Measurements from ENCODE around the gene CGB3.

DNA sequence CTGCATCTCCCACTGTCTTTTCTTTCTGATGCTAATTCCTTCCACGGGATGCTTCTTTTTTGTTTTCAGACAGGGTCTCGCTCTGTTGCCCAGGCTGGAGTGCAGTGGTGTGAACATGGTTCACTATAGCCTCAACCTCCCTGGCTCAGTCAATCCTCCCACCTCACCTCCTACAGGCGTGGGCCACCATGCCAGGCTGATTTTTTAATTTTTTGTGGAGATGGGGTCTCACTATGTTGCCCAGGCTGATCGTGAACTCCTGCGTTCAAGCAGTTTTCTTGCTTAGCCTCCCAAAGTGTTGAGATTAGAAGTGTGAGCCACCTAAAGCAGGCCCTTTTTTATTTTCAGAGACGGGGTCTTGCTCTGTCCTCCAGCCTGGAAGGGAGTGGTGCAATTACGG, 35.8 kb downstream of the CGB3 start:
- TF ChIP-seq POLR2AphosphoS5 (IDR thresholded peaks at IDR 0.05; ENCODE audit: low read depth, low read length) (no peak), TCF12 (IDR thresholded peaks at IDR 0.05) (no peak), ELF1 (IDR thresholded peaks at IDR 0.05) (no peak), MXI1 (IDR thresholded peaks at IDR 0.05; ENCODE audit: low read depth, low read length) (no peak), EZH2phosphoT487 (IDR thresholded peaks at IDR 0.05; ENCODE audit: borderline replicate concordance, low read depth) (no peak), YY1 (IDR thresholded peaks at IDR 0.05; ENCODE audit: low read depth) (no peak), MEF2A (IDR thresholded peaks at IDR 0.05; ENCODE audit: borderline replicate concordance, low read depth) (no peak), EP300 (IDR thresholded peaks at IDR 0.05; ENCODE audit: borderline replicate concordance in 1 of 2, low read depth in 1 of 2, low read length in 1 of 2) (no peak)
- TF ChIP-seq, protein P1, sequence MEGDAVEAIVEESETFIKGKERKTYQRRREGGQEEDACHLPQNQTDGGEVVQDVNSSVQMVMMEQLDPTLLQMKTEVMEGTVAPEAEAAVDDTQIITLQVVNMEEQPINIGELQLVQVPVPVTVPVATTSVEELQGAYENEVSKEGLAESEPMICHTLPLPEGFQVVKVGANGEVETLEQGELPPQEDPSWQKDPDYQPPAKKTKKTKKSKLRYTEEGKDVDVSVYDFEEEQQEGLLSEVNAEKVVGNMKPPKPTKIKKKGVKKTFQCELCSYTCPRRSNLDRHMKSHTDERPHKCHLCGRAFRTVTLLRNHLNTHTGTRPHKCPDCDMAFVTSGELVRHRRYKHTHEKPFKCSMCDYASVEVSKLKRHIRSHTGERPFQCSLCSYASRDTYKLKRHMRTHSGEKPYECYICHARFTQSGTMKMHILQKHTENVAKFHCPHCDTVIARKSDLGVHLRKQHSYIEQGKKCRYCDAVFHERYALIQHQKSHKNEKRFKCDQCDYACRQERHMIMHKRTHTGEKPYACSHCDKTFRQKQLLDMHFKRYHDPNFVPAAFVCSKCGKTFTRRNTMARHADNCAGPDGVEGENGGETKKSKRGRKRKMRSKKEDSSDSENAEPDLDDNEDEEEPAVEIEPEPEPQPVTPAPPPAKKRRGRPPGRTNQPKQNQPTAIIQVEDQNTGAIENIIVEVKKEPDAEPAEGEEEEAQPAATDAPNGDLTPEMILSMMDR (IDR thresholded peaks at IDR 0.05), result no peak
- TF ChIP-seq, protein P2, sequence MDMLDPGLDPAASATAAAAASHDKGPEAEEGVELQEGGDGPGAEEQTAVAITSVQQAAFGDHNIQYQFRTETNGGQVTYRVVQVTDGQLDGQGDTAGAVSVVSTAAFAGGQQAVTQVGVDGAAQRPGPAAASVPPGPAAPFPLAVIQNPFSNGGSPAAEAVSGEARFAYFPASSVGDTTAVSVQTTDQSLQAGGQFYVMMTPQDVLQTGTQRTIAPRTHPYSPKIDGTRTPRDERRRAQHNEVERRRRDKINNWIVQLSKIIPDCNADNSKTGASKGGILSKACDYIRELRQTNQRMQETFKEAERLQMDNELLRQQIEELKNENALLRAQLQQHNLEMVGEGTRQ (IDR thresholded peaks at IDR 0.05; ENCODE audit: borderline replicate concordance, low read depth, low read length), result no peak
- TF ChIP-seq, protein P3, sequence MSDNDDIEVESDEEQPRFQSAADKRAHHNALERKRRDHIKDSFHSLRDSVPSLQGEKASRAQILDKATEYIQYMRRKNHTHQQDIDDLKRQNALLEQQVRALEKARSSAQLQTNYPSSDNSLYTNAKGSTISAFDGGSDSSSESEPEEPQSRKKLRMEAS (IDR thresholded peaks at IDR 0.05; ENCODE audit: low read depth), result no peak
- TF ChIP-seq, protein P4, sequence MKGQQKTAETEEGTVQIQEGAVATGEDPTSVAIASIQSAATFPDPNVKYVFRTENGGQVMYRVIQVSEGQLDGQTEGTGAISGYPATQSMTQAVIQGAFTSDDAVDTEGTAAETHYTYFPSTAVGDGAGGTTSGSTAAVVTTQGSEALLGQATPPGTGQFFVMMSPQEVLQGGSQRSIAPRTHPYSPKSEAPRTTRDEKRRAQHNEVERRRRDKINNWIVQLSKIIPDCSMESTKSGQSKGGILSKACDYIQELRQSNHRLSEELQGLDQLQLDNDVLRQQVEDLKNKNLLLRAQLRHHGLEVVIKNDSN (IDR thresholded peaks at IDR 0.05; ENCODE audit: borderline replicate concordance, low read depth), result no peak
